Neural cell (in vitro differentiated cells): Measurements from ENCODE around the gene SGSH.

ENCODE experiments used
- EP300 ChIP-seq: fragments of 450-650 bp; conservative IDR thresholded peaks from 2 replicates; pipeline ENCODE4 v1.6.1; 2014; ENCODE audit warnings: antibody characterized with exemption, mild to moderate bottlenecking, moderate library complexity; ENCODE audit not compliant: poor library complexity, severe bottlenecking
- EZH2 ChIP-seq: fragments of 200-600, 300-800 bp; shearing (Covaris generic), sonication (generic); IDR thresholded peaks from 2 replicates; pipeline ENCODE4 v1.6.1; 2014; ENCODE audit warnings: antibody characterized with exemption, low read length, borderline replicate concordance, mild to moderate bottlenecking; ENCODE audit not compliant: insufficient read depth, poor library complexity, severe bottlenecking
- MXI1 ChIP-seq: fragments of 450-650 bp; conservative IDR thresholded peaks from 2 replicates; pipeline ENCODE4 v1.6.1; 2014; ENCODE audit warnings: antibody characterized with exemption, mild to moderate bottlenecking; ENCODE audit not compliant: poor library complexity, severe bottlenecking
- POLR2AphosphoS5 ChIP-seq: IDR thresholded peaks from 2 replicates; pipeline ENCODE4 v1.6.1; 2012
- RAD21 ChIP-seq: fragments of 450-650 bp; conservative IDR thresholded peaks from 2 replicates; pipeline ENCODE4 v1.6.1; 2014; ENCODE audit warnings: antibody characterized with exemption, mild to moderate bottlenecking, moderate library complexity
- SMC3 ChIP-seq: fragments of 450-650 bp; conservative IDR thresholded peaks from 2 replicates; pipeline ENCODE4 v1.6.1; 2014; ENCODE audit warnings: antibody characterized with exemption, mild to moderate bottlenecking, moderate library complexity; ENCODE audit not compliant: poor library complexity
- TAF1 ChIP-seq: IDR thresholded peaks from 2 replicates; pipeline ENCODE4 v1.6.1; 2012; ENCODE audit warnings: low read depth
- TF ChIP-seq, protein P1 (sequence below): fragments of 450-650 bp; IDR thresholded peaks from 2 replicates; pipeline ENCODE4 v1.5.1; 2014; ENCODE audit warnings: antibody characterized with exemption, mild to moderate bottlenecking, moderate library complexity; ENCODE audit not compliant: poor library complexity, severe bottlenecking
- TF ChIP-seq, protein P2 (sequence below): IDR thresholded peaks from 2 replicates; pipeline ENCODE4 v1.6.1; 2012; ENCODE audit warnings: borderline replicate concordance

DNA sequence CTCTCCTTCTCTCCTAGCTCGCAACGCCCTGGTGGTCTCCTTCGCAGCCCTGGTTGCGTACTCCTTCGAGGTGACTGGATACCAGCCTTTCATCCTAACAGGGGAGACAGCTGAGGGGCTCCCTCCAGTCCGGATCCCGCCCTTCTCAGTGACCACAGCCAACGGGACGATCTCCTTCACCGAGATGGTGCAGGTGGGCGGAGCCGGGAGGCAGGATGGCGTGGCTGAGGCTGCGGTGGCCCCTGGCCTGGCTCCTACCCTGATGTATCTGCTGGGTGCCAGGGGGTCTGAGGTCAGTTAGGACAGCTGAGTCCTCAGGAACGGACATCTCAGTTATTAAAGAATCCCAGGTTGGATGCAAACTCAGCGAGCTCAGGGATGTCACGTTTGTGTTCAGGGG is 16.8 kb upstream of the SGSH start:
- no peak for TF ChIP-seq MXI1
- TF ChIP-seq, protein P1, sequence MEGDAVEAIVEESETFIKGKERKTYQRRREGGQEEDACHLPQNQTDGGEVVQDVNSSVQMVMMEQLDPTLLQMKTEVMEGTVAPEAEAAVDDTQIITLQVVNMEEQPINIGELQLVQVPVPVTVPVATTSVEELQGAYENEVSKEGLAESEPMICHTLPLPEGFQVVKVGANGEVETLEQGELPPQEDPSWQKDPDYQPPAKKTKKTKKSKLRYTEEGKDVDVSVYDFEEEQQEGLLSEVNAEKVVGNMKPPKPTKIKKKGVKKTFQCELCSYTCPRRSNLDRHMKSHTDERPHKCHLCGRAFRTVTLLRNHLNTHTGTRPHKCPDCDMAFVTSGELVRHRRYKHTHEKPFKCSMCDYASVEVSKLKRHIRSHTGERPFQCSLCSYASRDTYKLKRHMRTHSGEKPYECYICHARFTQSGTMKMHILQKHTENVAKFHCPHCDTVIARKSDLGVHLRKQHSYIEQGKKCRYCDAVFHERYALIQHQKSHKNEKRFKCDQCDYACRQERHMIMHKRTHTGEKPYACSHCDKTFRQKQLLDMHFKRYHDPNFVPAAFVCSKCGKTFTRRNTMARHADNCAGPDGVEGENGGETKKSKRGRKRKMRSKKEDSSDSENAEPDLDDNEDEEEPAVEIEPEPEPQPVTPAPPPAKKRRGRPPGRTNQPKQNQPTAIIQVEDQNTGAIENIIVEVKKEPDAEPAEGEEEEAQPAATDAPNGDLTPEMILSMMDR, result no peak
- TF ChIP-seq EZH2, result no peak
- TF ChIP-seq POLR2AphosphoS5, result no peak
- no peak for TF ChIP-seq EP300
- TF ChIP-seq, protein P2, sequence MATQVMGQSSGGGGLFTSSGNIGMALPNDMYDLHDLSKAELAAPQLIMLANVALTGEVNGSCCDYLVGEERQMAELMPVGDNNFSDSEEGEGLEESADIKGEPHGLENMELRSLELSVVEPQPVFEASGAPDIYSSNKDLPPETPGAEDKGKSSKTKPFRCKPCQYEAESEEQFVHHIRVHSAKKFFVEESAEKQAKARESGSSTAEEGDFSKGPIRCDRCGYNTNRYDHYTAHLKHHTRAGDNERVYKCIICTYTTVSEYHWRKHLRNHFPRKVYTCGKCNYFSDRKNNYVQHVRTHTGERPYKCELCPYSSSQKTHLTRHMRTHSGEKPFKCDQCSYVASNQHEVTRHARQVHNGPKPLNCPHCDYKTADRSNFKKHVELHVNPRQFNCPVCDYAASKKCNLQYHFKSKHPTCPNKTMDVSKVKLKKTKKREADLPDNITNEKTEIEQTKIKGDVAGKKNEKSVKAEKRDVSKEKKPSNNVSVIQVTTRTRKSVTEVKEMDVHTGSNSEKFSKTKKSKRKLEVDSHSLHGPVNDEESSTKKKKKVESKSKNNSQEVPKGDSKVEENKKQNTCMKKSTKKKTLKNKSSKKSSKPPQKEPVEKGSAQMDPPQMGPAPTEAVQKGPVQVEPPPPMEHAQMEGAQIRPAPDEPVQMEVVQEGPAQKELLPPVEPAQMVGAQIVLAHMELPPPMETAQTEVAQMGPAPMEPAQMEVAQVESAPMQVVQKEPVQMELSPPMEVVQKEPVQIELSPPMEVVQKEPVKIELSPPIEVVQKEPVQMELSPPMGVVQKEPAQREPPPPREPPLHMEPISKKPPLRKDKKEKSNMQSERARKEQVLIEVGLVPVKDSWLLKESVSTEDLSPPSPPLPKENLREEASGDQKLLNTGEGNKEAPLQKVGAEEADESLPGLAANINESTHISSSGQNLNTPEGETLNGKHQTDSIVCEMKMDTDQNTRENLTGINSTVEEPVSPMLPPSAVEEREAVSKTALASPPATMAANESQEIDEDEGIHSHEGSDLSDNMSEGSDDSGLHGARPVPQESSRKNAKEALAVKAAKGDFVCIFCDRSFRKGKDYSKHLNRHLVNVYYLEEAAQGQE, result no peak
- TF ChIP-seq SMC3, result no peak
- no peak for TF ChIP-seq TAF1
- no peak for TF ChIP-seq RAD21
